Endothelial cell of umbilical vein (primary cell): ENCODE results near the gene ETV1. TPM values are rescaled to one million over a fixed set of nuclear protein-coding genes. Genes with fewer than 3 reads are reported as not detected.

Source experiments
- BruUV-seq: library from RNA; stranded (reverse); fragments of 400-500 nt; replicated peaks from 2 replicates; lab custom pipeline; 2021; lab: Mats Ljungman, UMichigan
- CTCF ChIA-PET: fragments of 300-600, 350-600 bp; sonication (Branson Sonifier 250); formaldehyde crosslinking; loops from one replicate; lab custom pipeline; 2021; ENCODE audit warnings: antibody characterized with exemption, inconsistent platforms; lab: Charles Lee
- POLR2A ChIA-PET: fragments of 300-600, 350-600 bp; sonication (Branson Sonifier 250); formaldehyde crosslinking; loops from one replicate; lab custom pipeline; 2021; ENCODE audit warnings: antibody characterized with exemption, inconsistent platforms; lab: Charles Lee
- DNase-seq: peaks from one replicate; pipeline ENCODE4 v3.0.0-alpha.2; 2011; ENCODE audit warnings: low read depth, low spot score
- FAIRE-seq: peaks from 2 replicates; lab custom pipeline; 2011; peaks lifted over from hg19 to GRCh38; lab: Jason Lieb, UNC
- H2AFZ ChIP-seq: 2 replicates; pipeline ENCODE4 v1.6.0; 2012; ENCODE audit warnings: low read depth, low read length, control low read depth, inconsistent platforms
- H3K27ac ChIP-seq: 2 replicates; pipeline ENCODE4 v1.5.1; 2011; ENCODE audit warnings: low read depth, mild to moderate bottlenecking, control low read depth, low read length, moderate library complexity; ENCODE audit not compliant: insufficient read depth
- H3K27me3 ChIP-seq, 2 experiments: 2 replicates each; pipeline versions ENCODE4 v1.6.0 to v1.6.1; 2011; ENCODE audit warnings: low read length in 2 of 2, mixed read lengths in 1 of 2; ENCODE audit not compliant: control insufficient read depth in 2 of 2, insufficient read depth in 2 of 2
- H3K36me3 ChIP-seq, 2 experiments: 2 replicates in 1 of 2; 3 replicates in 1 of 2; pipeline ENCODE4 v1.5.1; 2011; ENCODE audit warnings: low read length in 2 of 2, mild to moderate bottlenecking in 1 of 2, moderate library complexity in 1 of 2; ENCODE audit not compliant: control insufficient read depth in 2 of 2, insufficient read depth in 2 of 2; ENCODE audit errors: extremely low read depth in 1 of 2
- H3K4me1 ChIP-seq: 3 replicates; pipeline ENCODE4 v1.5.1; 2011; ENCODE audit warnings: mild to moderate bottlenecking, low read length; ENCODE audit not compliant: control insufficient read depth, insufficient read depth; ENCODE audit errors: extremely low read depth
- H3K4me2 ChIP-seq: 2 replicates; pipeline ENCODE4 v1.6.1; 2011; ENCODE audit warnings: low read length, control low read depth, mixed read lengths; ENCODE audit not compliant: insufficient read depth
- H3K4me3 ChIP-seq, 3 experiments: fragments of 200-600 bp in 1 of 3; sonication (generic), shearing (Covaris generic) in 1 of 3; replicated peaks in 1 of 3; 2 replicates each; pipeline ENCODE4 v1.5.1; 2011 to 2016; ENCODE audit warnings: control low read depth in 3 of 3, low read length in 3 of 3, mild to moderate bottlenecking in 2 of 3, inconsistent platforms in 1 of 3, low read depth in 1 of 3, moderate library complexity in 1 of 3; ENCODE audit not compliant: insufficient read depth in 1 of 3
- H3K79me2 ChIP-seq: 2 replicates; pipeline ENCODE4 v1.6.0; 2012; ENCODE audit warnings: low read length, inconsistent platforms; ENCODE audit not compliant: control insufficient read depth, insufficient read depth
- H3K9ac ChIP-seq: replicated peaks from 2 replicates; pipeline ENCODE3; 2011; ENCODE audit warnings: low read length, control low read depth; ENCODE audit not compliant: insufficient read depth; ENCODE audit errors: extremely low read depth
- H3K9me1 ChIP-seq: replicated peaks from 3 replicates; pipeline ENCODE4 v1.6.0; 2011; ENCODE audit warnings: mild to moderate bottlenecking, low read length; ENCODE audit not compliant: control insufficient read depth, insufficient read depth; ENCODE audit errors: extremely low read depth
- H3K9me3 ChIP-seq: replicated peaks from 2 replicates; pipeline ENCODE4 v1.5.1; 2012; ENCODE audit warnings: low read length, inconsistent platforms; ENCODE audit not compliant: control insufficient read depth, insufficient read depth
- H4K20me1 ChIP-seq: replicated peaks from 2 replicates; pipeline ENCODE3; 2011; ENCODE audit warnings: mild to moderate bottlenecking, low read length; ENCODE audit not compliant: control insufficient read depth, insufficient read depth; ENCODE audit errors: extremely low read depth
- JUN ChIP-seq: IDR thresholded peaks from 2 replicates; pipeline ENCODE4 v1.6.1; 2011; ENCODE audit warnings: borderline replicate concordance, low read depth; ENCODE audit not compliant: insufficient read length, insufficient read depth
- POLR2AphosphoS5 ChIP-seq: IDR thresholded peaks from 2 replicates; pipeline ENCODE4 v1.6.1; 2012; ENCODE audit warnings: low read depth, mild to moderate bottlenecking, control low read depth, low read length, moderate library complexity; ENCODE audit not compliant: insufficient read depth
- dilution Hi-C: fragments of 300-500 bp; cut with MboI; formaldehyde crosslinking; loops from one replicate; pipeline ENCODE4 v1.15.0; 2019; ENCODE audit warnings: low sequenced_read_pairs; ENCODE audit not compliant: extremely low pct_ligation_motif_present
- intact Hi-C: fragments of 100-400 bp; cut with micrococcal nuclease; formaldehyde crosslinking; loops from one replicate; pipeline ENCODE4 v1.10.0; 2022
- polyA plus RNA-seq, 4 experiments: library from polyadenylated mRNA; depleted of rRNA in 3 of 4; stranded (reverse) in 3 of 4; unstranded in 1 of 4; fragments of >200 nt; gene quantifications; 2 replicates each; pipeline versions ENCODE4 v1.2.1 to v1.2.3, GENCODE V29; 2011 to 2012; ENCODE audit warnings: missing spikeins in 1 of 4
- total RNA-seq: library from RNA; stranded (reverse); gene quantifications from 2 replicates; pipeline ENCODE4 v1.2.3, GENCODE V29; 2021
- TF ChIP-seq, protein P1 (sequence below): IDR thresholded peaks from 2 replicates; pipeline ENCODE4 v1.6.1; 2011; ENCODE audit not compliant: insufficient read depth, insufficient read length

Gene ETV1
- total and polyA plus RNA-seq, 2 donors (not counting 3 experiments of a cell fraction or from before 2014, with no cell fraction given): 8.4 to 16.6 TPM

DNA sequence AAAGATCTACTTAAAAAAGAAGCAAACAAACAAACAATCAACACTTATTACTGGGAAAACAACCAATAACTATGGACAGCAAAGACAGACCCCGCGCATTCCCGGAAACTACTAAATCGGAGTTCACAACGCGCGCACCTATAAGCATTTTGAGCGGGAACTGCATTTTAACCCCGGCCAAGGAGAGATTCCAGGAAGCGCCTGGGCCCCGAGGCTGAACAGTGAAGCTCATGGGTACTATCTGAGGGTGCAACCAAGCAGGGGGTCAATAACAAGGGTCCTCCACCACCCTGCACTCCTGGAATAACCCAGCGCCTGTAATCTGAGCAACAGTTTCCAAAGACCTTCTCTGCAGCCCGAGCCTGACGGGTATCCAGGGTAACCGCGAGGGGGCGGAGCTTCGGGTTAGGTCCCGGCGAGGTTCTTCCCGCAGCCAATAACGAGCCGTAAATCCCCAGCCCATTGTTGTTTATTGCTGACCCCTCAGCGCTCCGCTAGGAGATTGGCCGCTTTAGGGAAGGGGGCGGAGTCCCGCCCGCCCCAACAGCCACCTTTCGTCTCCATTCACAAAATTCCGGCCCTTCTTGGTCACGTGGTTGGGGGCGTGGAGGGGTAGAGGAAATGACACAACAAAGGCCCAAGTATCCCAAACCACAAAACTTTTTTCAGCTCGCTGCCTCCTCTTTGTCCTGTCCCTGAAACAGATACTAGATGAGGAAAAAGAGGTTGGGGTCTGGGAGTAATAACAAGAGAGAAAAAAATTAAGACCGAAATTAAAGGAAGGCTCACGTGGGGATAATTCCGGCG is 1.7 kb upstream of the ETV1 start:
- Histone ChIP-seq H3K27ac (peak overlapping the region; percentile 88), H3K4me2 (peak overlapping the region; percentile 72), H3K9me3 (no peaks in the 10 kb centered on the region), H3K4me1 (peaks cover 16% of the 10 kb centered on the region), H3K9ac (peak overlapping the region; percentile 94), H3K36me3 (no peaks in the 10 kb centered on the region), H2AFZ (peak overlapping the region; percentile 84), H4K20me1 (no peaks in the 10 kb centered on the region), H3K9me1 (no peaks in the 10 kb centered on the region), H3K79me2 (no peaks in the 10 kb centered on the region), H3K27me3 (no peaks in the 10 kb centered on the region), H3K4me3 (peak overlapping the region; percentile 79 to 98 (median 96))
- CTCF ChIA-PET: interaction anchor here (0.9 to 4.9 kb wide), 5 partner anchors 12 to 128 kb away, joined by 3 to 72 read pairs (median 3); no protein-coding TSS in a partner anchor
- FAIRE-seq (peak; percentile 95), DNase-seq (peak; percentile 98)
- intact Hi-C loops: loop anchor here (1.0 to 2.0 kb wide), 4 partner anchors 71 to 758 kb away; no protein-coding TSS in a partner anchor
- POLR2A ChIA-PET: interaction anchor here (1.0 to 1.8 kb wide), 2 partner anchors 10 to 71 kb away, joined by 4 to 7 read pairs; no protein-coding TSS in a partner anchor
- no TSS peak for BruUV-seq
- no peak for TF ChIP-seq POLR2AphosphoS5
- TF ChIP-seq, protein P1, sequence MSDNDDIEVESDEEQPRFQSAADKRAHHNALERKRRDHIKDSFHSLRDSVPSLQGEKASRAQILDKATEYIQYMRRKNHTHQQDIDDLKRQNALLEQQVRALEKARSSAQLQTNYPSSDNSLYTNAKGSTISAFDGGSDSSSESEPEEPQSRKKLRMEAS: peak; percentile 88
- peak; percentile 25 for TF ChIP-seq JUN
- dilution Hi-C loops: no loop called here
